T-helper 2 cell treated with Interferon-gamma antibody and Interleukin-4, amounts not matched to agents 100 ng/mL and 5 ng/mL, for 36 hours (primary cell): ENCODE results near the gene GRM5. TPM values are rescaled to one million over a fixed set of nuclear protein-coding genes. Genes with fewer than 3 reads are reported as not detected.
"Not testable (repeated sequence)": the region's sequence is repeated elsewhere in the genome, so short reads cannot be mapped to it uniquely, and the experiment has no call there.

Experiments
- intact Hi-C: fragments of 100-400 bp; cut with micrococcal nuclease; formaldehyde crosslinking; loops from one replicate; pipeline ENCODE4 v1.15.1; 2023
- total RNA-seq: library from RNA; stranded (reverse); gene quantifications from 2 replicates; pipeline ENCODE4 v1.2.3, GENCODE V29; 2022

The GRM5 gene
- total RNA-seq, 1 donor from 2014 or later, result not detected

DNA sequence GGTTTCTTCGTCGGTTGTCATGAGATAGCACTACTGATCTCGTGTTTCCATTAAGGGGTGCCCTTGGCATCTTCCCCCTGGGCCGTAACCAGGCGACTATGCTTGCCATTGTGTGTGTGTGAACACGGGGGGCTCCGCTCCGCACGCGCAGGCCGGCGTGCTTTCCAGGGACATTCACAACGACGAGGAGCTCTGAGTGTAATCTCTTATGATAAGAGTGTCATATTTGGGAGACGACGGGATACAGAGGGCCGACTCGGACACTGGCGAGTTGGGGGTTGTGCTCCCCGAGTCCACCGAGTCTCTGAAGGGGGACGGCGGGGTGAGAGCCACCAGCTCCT, 557.4 kb downstream of the GRM5 start:
- intact Hi-C loops, result loop anchor here (5.0 kb wide), 1 partner anchor 171 kb away; the partner anchor contains the start of gene CTSC

DNA sequence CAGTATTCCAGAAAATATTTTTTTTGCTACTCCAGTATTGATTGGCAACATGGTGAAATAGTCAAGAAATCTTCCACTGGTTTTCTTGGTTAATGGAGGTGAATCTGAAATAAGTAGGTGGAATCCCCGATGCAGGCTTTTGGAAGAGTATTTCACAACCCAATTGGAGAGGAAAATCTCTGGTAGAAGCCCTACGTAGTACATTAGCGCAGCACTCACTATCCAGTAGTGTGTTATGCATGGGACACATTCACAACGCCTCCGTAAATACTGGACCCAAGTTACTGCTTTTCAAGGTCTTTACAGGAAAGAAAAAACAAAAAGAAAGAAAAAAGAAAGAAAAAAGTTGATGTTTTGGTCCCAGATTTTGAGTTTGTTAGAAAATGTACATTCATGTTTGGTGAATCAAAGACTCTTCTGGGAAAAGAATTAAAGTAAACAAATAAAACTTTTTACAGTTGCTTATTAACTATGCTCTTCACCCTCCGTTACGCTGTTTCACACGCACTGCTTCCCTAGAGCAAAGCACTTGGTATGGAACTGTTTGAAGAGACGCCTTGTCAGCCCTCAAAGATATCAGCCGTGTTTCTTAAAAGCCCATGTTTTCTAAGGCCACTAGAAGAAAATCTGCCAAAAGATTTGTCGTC, 557.9 kb downstream of the GRM5 start:
- intact Hi-C loops, result loop anchor here (5.0 kb wide), 1 partner anchor 171 kb away; the partner anchor contains the start of gene CTSC

DNA sequence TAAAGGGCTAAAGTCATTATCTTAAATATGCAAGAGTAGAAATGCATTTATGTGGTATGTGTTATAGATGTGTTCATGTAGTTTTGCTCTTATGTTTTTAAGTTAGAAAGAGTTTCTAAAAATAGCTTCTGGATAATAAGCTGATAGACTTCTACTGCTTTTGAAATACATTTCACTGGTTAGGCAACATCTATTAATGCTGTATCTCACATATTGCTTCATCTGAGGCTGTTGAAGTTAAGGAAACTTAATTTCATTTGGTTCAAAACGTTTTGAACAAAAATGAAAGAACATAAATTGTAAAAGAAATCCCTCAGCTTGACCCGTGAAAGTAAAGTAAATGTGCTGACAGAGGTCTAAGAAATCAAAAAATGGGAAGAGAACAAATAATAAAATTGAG, 564.2 kb downstream of the GRM5 start:
- intact Hi-C loops, result no loop called here

DNA sequence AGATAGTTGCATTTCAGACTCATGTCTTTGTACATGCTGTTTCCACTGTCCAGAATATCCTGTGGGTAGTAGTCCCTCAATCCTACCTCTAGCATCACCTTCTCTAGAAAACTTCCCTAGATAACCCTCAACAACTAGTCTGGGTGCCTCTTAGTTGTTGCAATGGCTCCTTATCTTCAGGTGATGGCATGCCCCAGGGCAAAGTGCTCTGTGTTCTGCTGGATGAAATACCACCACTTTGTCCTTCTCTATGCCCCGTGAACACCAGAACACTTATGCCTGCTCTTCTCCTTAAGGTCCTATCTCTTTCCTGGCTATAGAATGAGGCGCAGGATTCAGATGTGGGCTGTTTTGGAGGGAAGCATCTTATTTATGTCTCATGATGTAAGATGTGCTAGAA, 569.9 kb downstream of the GRM5 start:
- intact Hi-C loops, result no loop called here

DNA sequence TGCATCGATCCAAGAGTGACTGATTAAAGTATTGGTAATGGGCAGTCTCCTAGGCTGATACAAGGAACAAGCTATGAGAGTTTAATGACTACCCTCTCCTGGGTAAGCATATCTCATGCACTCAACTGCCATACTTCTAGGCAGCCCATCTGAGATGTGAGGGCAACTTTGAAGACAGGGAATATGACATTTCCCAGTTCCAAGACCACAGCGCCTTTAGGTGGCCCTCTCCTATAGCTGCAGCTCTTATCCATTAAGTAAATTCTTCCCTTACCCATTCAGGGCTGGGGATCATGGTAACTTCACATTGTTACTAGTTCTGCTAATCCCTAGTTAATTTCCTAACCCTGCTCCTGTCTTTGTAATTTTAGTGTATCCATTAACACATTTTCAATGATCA, 570.9 kb downstream of the GRM5 start:
- intact Hi-C loops, result no loop called here

DNA sequence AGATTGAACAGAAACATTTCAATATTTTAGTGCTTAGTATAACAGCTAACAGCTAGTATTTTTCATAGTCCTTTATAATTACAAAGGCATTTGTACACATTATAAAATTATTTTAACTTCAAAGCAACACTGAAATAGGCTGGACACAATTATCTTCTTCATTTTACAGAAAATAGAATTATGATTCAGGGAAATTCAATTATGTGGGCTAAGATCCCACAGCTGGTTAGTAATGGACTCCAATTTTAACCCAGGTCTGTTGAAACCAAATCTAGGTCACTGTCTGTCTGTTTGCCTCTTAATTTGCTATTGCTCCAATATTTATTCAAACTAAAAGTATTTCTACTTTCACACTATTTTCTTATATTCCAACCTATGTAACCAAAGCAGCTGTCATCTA, 574.1 kb downstream of the GRM5 start:
- intact Hi-C loops, result no loop called here

DNA sequence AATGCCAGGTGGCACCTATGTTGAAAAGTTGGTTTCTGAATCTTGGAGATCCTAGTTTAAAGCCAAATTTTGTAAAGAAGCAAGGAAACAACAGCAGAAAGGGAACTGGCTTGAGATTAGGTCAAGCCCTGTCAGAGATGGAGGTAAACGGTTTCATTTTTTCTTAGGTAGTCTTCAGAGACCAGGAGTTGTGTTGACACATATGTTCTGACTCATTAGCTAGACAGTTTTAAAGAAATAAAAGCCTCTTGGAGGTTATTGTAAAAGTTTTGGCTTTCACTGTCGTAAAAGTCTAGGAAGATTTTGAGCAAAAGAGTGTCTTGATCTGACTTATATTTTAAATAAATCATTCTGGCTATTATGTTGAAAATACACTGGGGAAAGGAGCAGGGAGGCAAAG, 576.8 kb downstream of the GRM5 start:
- intact Hi-C loops, result no loop called here

DNA sequence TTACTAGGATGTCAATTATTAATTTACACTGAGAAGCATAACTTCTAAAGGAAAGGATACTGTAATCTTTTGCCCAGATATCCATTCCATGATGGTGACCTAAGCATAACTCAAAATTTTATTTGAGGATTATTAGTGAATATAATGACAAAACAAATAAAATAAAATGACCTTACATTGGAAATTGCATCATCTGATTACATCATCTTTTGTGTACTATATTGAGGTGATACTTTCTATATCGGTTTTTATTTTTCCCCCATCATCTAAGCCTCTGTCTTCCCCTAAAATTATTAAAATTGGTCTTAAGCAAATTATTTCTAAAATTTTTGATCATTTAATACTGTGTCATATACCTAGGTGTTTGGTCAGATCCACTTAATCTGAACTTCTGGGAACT, 578.1 kb downstream of the GRM5 start:
- intact Hi-C loops, result no loop called here

DNA sequence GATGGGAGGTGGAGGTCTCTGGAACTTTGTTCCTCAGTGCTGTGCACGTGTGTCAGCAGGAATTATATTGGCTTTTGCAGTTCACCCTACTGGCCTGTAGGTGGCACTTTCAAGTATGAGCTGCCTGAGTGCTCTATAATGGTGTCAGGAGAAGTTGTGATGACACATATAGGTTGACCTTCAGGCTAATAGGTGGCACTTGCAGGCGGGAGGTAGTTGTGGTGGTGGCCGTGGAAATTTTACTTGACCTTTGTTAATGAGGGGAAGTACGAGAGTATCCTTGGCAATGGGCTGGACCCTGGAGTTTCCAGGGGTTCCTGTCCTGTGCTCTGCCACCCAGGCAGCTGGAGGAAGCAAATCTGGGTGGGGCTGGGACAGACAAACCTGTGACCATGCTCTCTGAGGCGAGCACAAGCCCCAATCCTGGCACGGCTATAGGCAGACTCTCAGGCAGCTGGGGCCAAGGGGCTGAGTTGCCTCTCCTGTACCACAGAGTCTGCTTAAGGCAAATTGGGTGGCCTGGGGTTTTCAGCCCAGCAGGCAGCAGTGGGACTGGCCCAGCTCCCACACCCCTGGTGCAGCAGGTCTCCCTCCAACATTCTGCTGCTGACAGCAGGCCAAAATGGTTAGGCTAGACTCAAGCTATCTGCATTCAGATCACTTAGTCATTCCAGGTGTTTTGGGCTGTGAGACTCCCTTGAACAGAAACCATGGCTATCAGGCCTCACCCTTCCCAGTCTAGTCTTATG, 580.7 kb downstream of the GRM5 start:
- intact Hi-C loops, result no loop called here

DNA sequence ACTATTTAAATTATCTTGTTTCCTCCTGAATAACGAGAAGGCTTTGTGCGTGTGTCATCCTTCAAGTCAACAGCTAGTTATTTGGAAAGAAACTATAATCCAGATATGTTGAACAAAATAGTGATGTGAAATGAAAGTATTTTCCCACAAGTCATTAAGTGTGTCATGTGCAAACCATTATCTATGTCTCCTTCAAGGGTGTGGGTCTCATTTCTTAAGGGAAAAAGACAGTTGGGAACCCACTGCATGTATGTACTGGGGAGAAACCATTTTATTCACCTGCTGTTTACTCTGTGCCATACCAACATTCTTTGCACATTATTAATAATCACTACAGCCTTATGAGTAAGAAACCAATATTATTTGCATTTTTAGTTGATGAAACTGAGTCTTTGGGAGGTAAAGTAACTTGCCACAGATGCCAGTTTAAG, 582.9 kb downstream of the GRM5 start:
- intact Hi-C loops, result no loop called here

DNA sequence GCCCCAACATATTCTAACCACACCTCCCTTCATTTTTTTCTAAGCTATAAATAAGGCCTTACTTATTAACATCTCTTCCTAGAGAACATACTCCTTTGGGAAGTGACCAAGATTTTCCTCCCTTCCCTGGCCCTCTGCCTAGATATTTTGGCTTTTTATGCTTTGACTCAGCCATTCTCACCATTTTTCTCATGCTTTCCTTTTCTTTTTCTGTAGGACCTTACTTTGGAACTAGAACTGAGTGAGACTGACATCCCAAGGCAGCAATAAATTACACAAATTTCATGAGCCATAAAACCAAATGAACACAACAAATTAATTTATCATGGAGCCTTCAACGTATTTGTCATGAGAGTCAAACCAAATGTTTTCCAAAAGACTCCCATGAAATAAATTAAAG, 585.6 kb downstream of the GRM5 start:
- intact Hi-C loops, result no loop called here

DNA sequence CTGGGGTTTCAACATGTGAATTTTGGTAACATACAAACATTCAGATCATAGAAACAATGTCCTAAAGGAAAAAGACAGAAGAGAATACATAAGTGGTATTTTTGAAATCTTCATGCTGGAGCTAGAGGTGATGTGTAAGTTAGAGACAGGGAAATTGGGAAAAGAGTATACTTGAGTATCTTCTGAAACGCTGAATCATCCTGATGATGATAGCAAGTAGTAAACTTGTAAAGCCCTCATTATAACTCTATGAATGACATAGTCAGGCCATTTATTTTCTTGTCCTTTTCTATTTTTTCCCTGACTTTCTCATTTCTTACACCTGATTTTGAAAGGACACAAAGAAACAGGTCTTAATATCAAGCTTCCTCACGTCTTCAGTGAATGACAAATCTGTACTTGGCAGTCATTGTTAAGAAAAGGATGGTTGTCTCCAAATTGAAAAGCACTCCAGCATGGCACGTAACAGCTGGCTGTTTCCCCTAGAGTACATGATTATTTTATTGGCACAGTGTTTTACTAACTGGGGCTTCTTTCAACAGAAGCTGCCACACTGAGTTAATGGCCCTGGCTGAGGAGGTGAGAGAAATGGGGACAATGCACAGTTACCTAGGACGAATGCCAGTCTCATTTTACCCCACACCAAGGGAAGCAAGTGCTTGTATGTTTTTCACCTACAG, 587.5 kb downstream of the GRM5 start:
- intact Hi-C loops, result no loop called here

DNA sequence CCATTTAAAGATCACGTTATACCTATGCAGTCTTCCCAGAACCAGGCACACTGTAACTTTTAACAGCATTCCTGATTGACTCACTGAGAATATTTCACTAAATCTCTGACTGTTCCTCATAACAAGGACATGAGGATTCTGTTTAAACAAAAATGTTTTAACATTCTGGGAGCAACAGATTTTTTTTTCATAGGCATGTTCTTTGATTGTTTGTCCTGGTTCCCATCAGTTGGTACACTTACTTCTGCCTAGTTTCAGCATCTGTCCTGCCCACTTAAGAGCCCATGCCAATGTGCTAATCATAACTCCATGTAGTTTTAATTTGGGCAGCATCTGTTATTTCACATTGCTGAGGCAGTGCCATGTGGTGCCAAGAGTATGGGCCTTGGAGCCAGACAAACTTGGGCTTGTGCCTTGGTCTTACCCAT, 589.8 kb downstream of the GRM5 start:
- intact Hi-C loops, result no loop called here

DNA sequence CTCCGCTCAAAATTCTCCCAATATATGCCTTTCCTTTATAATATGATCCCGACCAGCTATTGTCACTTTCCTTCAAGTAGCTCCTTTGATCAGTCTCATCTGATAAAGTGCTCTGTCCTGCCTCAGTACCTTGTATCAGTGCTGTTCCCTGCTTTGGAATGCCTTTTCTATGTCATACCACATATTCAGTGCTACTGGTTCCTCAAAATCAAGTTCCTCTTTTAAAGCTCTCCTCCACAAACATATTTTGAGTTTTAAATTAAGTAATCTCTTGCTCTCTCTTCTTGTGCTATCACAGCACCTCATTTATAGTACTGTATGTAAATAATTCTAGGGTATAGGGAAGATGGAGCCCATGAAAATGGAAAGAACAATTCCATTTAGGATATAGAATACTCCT, 591.1 kb downstream of the GRM5 start:
- intact Hi-C loops, result no loop called here

DNA sequence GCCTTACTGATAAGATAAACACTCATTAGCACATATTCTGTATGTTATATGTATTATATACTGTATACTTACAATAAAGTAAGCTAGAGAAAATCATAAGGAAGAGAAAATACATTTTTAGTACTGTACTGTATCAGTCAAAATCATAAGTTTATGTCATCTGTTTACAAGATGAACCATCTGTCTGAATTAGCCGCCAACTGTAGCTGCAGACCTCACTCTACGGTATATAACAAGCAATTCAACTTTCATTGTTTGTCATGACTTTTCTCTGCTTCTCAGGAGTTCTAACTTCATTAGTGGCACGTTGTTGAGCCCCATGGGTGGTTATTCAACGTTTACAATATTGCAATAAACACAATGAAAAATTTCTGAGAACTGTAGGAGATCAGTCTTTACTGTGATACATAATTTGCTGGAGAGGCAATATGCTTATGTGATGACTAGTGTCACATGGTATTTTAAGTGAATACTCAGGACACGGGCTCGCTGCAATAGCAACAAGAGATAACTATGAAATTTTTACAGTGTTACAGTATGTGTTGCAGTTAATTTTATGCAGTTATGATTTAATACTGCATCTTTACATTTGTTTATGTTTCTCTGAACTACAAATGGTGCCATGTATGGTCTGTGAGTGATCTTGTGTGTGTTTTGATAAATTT, 596.1 kb downstream of the GRM5 start:
- intact Hi-C loops, result no loop called here

DNA sequence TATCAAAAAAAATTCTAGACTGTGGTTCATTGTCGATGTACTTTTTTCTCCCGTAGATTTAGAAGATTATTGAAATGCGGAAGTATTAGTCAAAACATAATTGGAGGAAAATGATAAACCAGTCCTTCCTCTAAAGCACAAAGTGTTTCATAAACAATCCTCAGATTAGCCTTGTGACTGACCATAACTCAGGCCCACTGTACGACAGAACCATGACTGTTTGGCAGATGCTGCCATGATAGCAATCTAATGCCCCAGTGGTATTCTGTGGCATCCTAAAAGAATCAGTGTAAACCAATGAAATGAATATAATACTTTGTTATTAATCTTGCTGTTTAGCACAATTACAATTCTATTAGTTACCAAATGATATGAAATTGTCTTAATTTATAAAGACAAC, 601.3 kb downstream of the GRM5 start:
- intact Hi-C loops, result no loop called here

DNA sequence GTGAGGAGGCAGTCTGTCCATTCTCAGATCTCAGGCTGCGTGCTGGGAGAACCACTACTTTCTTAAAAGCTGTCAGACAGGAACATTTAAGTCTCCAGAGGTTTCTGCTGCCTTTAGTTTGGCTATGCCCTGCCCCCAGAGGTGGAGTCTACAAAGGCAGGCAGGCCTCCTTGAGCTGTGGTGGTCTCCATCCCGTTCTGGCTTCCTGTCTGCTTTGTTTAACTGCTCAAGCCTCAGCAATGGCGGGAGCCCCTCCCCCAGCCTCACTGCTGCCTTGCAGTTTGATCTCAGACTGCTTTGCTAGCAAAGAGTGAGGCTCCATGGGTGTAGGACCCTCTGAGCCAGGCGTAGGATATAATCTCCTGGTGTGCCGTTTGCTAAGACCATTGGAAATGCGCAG, 602.5 kb downstream of the GRM5 start:
- intact Hi-C loops, result not testable (repeated sequence)

DNA sequence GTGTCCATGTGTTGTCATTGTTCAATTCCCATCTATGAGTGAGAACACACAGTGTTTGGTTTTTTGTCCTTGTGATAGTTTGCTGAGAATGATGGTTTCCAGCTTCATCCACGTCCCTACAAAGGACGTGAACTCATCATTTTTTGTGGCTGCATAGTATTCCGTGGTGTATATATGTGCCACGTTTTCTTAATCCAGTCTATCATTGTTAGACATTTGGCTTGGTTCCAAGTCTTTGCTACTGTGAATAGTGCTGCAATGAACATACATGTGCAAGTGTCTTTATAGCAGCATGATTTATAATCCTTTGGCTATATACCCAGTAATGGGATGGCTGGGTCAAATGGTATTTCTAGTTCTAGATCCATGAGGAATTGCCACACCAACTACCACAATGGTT, 607.7 kb downstream of the GRM5 start:
- intact Hi-C loops, result not testable (repeated sequence)

DNA sequence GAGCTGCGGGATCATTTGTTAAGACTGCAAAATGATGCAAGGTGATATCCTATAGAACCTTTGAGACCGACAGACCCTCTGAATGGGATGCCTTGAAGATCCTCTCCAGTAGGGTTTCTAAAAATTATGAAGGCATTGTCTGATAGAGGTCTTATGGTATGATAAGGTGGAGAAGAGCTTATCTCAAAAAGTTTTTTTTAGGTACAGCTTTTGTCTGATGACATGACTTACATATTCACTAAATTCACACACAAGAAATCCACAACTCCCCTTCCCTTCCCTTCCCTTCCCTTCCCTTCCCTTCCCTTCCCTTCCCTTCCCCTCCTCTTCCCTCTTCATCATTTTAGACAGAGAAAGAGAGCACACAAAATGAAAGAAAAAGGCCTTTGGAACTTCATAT, 609.8 kb downstream of the GRM5 start:
- intact Hi-C loops, result no loop called here

DNA sequence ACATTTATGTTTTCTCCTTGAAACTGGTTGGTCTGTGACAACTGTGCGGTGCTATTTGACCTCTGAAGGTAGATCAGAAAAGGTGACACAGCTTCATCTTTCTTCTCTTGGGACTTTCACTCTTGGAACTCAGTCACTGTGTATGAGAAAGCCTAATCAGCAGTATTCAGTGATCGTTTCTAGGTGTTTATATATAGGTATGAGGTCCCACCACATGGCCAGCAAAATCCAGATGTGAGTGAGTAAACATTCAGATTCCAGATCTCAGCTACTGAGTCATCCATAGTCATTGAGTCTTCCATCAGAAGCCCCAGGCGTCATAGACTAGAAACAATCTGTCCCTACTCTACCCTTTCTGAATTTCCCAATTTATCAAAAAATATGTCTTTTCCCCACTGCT, 610.9 kb downstream of the GRM5 start:
- intact Hi-C loops, result no loop called here
